ENCODE results near the gene DNAAF2.
"Not testable (repeated sequence)": the region's sequence is repeated elsewhere in the genome, so short reads cannot be mapped to it uniquely, and the experiment has no call there.

The DNAAF2 gene, protein sequence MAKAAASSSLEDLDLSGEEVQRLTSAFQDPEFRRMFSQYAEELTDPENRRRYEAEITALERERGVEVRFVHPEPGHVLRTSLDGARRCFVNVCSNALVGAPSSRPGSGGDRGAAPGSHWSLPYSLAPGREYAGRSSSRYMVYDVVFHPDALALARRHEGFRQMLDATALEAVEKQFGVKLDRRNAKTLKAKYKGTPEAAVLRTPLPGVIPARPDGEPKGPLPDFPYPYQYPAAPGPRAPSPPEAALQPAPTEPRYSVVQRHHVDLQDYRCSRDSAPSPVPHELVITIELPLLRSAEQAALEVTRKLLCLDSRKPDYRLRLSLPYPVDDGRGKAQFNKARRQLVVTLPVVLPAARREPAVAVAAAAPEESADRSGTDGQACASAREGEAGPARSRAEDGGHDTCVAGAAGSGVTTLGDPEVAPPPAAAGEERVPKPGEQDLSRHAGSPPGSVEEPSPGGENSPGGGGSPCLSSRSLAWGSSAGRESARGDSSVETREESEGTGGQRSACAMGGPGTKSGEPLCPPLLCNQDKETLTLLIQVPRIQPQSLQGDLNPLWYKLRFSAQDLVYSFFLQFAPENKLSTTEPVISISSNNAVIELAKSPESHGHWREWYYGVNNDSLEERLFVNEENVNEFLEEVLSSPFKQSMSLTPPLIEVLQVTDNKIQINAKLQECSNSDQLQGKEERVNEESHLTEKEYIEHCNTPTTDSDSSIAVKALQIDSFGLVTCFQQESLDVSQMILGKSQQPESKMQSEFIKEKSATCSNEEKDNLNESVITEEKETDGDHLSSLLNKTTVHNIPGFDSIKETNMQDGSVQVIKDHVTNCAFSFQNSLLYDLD

DNA sequence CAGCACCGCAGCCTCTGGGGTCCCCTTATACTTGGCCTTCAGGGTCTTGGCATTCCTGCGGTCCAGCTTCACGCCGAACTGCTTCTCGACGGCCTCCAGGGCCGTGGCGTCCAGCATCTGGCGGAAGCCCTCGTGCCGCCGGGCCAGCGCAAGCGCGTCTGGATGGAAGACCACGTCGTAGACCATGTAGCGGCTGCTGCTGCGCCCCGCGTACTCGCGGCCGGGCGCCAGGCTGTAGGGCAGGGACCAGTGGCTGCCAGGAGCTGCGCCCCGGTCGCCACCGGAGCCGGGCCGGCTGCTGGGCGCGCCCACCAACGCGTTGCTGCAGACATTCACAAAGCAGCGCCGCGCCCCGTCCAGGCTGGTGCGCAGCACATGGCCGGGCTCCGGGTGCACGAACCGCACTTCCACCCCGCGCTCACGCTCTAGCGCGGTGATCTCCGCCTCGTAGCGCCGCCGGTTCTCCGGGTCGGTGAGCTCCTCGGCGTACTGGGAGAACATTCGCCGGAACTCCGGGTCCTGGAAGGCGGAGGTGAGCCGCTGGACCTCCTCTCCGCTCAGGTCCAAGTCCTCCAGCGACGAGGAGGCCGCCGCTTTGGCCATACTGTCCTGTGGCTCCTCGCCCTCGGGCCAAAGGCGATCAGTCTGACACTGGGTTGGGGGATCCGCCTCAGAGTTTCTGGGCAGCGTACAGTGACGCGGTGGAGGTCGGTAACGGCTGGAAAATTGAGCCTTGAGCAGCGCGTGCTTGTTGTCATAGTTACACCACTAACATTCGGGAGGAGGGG, at the start of gene DNAAF2:
DNAAF2 (minus strand) TSS at position 698 of the 788 bp plus-strand sequence; CDS start at position 603, 95 bp downstream.
- DNase-seq, result peak; percentile 57 to 66

DNA sequence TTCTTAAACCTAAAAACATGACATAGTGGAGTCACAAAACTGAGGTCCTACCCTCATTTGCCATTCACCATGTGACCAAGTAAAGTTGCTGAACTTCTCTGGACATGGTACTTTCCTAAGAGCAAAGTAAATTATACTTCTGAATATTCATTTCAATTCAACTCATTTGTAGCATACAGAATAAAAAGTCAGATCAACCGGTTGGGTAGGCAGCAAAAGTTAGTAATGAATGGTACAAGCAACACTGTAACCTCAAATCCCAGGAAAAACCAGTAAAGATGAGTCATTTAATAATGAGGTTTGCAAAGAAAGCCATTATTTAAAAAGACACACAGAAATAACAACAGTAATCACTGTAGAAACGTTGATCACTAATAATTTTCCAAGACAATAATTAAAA, 44.2 kb upstream of the DNAAF2 start:
- DNase-seq, result no peak

DNA sequence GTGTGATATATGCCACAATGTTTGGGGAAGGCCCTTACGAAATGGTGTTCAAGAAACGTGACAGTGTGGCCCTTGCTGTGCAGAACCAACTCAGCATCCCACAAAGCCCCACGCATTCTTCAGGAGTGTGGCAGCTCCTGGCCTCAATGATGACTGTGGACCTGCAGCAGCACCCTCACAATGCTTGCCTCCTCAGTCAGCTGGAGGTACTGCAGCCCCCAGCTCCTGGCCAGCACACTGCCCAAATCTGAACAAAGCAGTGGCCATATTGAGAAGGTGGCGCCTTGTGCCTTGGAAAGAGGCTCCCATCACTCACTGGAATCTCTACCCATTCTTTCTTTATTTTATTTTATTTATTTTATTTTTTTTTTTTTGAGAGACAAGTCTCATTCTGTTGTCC, 42.6 kb upstream of the DNAAF2 start:
- no peak for DNase-seq

DNA sequence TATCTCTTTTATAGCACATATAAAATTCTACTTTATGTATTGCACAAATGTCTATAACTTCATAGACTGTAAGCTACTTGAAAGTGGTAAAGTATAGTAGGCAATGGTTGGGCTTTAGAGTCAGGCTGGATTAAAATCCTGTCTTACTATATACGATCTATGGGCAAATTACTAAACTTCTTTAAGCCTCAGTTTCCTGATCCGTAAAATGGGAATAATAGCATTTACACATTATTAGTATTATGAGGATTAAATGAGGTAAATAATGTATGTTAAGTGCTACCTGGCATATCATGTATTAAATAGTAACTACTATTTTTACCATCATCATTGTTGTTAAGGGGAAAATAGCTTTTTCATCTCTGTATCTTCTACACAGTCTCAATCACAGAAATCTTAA, 38.5 kb upstream of the DNAAF2 start:
- DNase-seq, result no peak

DNA sequence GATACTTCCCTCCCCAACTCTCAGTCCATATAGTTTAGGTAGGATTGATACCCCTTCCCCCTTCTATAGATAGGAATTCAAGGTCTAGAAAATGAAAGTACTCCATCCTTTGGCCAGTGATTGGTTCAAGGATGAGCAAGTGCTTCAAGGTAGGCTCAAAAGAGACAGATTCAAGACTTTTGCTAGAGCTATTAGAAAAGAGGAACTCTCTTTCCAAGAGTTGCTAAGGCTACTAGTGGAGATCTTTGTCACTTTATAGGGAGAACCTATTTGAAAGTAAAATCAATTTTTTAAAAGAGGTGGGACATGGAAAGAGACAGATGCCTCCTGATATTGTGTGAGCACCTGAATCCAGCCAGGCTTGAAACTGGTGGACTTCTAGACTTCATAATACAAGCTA, 35.4 kb upstream of the DNAAF2 start:
- DNase-seq, result no peak

DNA sequence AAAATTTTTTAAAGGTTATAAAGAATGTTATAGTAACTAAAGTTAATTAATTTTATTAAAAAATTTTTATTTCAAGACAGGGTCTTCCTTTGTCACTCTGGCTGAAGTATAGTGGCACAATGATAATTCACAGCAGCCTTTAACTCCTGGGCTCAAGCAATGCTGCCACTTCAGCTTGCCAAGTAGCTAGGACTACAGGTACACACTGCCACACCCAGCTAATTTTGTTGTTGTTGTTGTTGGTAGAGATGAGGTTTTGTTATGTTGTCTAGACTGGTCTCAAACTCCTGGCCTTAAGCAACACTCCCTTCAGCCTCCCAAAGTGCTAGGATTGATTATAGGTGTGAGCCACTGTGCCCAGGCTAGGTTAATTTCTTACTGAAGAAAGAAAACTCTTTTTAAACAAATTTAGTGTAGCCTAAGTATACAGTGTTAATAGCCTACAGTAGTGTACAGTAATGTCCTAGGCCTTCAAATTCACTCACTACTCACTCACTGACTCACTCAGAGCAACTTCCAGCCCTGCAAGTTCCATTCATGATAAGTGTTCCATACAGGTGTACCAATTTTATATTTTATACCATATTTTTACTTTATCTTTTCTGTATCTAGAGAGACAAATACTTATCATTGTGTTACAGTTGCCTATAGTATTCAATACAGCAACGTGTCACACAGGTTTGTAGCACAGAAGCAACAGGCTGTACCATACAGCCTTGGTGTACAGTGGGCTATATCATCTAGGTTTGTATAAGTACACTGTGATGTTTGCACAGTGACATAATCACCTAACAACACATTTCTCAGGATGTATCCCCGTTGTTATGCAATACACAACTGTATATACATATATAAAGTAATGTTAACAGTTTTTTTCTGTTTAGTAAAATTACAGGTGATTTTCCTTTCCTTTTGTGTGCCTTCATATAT, 24.7 kb upstream of the DNAAF2 start:
- no peak for DNase-seq

DNA sequence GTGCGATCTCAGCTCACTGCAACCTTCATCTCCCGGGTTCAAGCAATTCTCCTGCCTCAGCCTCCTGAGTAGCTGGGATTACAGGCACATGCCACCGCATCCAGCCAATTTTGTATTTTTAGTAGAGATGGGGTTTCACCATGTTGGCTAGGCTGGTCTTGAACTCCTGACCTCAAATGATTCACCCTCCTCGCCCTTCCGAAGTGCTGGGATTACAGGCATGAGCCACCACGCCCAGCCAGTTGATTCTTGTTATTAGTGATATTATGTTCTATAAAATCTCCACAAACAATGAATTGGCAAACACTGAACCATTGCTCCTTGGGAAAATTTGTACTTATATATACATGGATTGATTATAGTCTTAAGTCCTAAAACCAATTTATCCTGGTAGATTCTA, 22.5 kb upstream of the DNAAF2 start:
- not testable (repeated sequence) for DNase-seq

DNA sequence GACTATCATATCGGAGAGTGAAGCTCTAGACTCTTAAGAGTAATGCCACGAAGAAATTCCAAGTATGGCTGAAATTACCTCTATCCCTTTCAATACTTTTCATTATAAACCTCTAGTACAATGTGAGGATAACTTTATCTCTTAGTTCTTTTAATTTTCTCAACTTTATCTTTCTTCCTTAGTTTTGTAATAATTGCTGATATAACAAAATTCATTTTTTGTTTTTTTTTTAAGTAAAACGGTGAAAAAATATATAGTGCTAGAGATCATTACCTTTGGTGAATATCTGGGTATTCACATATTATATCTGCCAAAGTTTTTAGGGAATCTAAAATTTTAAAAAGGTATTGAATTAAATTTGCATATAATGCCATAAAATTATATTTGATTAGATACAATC, 19.5 kb upstream of the DNAAF2 start:
- DNase-seq, result no peak

DNA sequence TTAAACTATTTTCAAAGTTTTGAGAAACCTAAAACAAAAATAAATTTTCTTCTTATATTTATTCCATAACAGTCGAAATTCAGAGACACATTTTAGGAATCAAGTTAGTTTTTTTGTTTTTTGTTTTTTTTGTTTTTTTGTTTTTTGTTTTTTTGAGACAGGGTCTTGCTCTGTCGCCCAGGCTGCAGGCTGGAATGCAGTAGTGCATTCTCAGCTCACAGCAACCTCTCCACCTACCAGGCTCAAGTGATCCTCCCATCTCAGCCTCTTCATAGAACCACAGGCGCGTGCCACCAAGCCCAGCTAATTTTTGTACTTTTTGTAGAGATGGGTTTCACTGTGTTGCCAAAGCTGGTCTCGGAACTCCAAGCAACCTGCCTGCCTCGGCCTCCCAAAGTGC, 18.5 kb upstream of the DNAAF2 start:
- no peak for DNase-seq

DNA sequence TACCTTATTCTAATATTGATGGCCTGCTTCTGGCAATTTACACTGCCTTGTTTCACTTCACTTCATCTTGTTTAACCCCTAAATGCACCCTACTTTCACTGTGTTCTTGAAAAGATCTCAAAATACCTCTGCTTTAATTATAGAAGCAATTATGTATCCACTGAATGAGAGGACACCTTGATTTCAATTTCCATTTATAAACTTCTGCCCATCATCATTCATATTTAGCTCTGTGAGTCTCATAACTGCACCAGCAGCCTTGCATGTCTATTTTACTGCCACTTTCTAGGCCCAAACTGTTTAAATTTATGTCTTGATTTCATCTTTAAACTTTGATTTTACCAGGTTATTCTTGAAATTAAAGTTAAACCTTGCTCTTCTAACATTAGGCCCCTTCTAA, 7.1 kb upstream of the DNAAF2 start:
- no peak for DNase-seq

DNA sequence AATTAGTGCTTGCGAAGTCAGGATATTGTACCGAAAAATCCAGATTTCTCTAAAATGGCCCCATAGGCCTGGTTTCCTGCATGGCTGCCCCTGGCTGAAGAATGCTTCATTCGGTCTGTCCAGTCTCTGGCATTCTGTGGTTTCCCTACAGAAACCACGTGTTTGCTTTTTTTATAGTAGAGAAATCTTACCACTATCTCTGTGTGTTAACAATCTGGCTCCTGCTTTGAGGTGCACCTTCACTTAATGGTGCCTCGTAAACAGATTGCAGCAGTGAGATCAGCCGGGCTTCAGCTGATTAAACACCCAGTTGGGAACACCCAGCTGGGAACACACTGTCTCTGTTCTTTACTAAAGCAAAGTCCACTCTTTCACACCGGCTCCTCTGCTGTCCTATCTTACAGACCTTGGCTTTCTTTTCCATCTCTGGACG, 6.7 kb upstream of the DNAAF2 start:
- DNase-seq, result no peak

DNA sequence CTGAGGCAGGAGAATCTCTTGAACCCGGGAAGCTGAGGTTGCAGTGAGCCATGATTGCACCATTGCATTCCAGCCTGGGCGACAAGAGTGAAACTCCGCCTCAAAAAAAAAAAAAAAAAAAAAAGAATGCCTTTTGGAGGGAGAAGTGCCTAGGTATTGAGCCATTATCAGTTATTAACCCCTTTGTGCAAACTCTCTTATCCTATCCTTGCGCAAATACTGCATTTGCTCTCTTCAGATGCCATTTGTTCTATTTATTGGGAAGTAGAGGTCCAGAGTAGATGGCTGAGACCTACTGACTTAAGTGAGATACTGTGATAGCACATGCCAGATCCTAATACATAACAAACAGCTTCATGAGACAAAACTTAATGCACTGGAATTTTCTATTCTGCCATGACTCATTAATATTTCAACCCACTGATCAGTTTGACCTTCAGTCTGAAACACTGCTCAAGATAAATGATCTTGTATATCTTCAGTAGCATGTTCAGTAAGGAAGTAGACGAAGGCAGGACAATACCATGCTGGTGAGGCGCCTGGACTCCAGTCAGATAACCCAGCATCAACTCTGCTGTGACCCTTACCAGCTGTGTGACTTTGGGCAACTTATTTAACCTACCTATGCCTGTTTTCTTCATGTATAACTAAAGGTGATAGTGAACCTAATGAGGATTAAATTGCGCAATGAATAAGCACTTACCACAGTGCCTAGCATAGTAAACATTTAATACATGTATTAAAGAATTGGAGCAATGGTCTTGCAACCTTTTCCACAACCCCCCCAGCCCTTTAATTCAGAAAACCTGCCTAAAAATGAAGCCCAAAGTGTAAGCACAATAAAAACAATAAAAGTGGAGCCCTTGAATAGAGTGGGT, 5.7 kb upstream of the DNAAF2 start:
- DNase-seq, result no peak

DNA sequence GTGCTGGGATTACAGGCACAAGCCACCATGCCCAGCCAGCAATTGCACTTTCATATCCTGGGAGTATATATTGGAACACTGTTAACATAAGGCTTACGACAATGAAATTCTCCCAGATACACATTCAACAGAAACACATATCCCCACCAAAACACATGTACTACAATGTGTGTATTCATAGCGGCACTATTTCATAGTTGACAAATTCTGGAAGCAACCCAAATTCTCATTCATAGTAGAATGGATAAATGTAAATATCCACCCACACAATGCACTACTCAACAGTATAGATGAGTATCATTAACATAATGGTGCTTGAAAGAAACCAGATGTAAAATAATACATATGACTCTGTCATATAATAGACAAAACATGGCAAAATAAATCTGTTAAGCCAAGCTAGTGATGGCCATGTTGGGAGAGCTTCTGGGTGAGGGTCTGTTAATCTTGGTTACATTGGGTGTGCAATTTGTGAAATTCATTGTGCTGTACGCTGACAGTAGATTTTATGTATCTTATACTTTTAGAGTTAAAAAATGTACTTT, 2.6 kb upstream of the DNAAF2 start:
- DNase-seq, result no peak

DNA sequence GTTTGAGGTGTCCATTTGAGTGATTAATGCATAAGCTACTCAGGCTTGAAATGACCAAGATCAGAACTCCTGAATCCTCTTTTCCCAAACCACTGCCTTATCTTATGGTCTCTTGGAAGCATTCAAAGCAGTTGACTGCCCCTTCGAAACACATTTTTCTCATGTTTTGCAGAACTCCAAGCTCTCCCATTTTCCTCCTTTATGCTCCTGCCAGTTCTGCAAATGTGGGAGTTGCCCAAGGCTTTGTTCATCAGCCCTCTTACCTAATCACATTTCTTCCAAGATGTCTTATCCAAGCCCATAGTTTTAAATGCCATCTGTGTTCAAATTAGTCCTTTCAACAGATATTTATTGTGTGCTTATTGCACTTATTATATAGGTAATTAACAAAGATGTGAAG, 1.8 kb upstream of the DNAAF2 start:
- DNase-seq, result no peak

DNA sequence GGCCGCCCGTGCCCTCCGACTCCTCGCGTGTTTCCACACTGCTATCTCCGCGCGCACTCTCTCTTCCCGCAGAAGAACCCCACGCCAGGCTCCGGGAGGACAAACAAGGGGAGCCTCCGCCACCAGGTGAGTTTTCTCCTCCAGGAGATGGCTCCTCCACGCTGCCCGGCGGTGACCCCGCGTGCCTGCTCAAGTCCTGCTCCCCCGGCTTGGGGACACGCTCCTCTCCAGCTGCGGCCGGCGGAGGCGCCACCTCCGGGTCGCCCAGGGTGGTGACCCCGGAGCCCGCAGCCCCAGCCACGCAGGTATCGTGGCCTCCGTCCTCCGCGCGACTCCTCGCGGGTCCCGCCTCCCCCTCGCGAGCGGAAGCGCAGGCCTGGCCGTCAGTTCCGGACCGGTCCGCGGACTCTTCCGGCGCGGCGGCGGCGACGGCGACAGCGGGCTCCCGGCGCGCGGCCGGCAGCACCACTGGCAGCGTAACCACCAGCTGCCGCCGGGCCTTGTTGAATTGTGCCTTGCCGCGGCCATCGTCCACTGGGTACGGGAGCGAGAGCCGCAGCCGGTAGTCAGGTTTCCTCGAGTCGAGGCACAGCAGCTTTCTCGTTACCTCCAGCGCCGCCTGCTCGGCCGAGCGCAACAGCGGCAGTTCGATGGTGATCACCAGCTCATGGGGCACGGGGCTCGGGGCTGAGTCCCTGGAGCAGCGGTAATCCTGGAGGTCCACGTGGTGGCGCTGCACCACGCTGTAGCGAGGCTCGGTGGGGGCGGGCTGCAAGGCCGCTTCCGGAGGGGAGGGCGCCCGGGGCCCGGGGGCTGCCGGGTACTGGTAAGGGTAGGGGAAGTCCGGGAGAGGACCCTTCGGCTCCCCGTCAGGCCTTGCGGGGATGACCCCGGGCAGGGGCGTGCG, 1.2 kb downstream of the DNAAF2 start:
- peak; percentile 95 for DNase-seq

DNA sequence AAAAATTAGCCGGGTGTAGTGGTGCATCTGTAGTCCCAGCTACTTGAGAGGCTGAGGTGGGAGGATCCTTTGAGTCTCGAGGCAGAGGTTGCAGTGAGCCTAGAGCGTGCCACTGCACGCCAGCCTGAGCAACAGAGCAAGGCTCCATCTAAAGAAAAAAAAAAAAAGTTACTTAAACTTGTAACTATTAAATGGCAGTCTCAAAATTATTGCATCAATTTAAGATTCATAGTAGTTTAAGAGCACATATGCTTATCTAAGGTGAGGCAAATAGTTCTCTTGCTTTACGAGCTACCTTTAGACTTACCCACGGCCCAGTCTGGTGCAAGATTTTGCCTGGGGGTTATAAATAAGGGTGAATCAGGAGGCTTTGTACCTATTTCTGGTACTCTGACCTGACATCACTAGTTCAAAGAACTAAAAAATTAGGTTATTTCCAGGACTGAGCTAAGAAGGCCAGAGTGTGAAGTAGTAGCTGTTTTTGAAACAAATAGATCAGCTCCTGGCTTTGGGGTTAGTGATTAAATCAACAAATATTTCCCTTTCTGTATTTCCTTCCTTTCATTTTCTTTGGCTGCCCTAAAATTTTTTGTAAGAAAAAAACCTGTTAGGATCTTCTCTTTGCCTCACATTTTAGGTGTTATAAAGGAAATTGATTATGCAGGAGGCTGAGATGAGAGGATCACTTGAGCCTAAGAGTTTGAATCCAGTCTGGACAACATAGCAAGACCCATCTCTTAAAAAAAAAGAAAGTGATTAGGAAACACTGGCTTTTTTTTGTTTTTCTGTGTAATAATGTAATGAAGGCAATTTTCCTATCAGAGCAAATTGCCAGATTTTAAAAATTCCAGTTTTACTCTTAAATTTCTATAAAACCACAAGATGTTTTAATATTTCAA, 10.9 kb downstream of the DNAAF2 start:
- no peak for DNase-seq

DNA sequence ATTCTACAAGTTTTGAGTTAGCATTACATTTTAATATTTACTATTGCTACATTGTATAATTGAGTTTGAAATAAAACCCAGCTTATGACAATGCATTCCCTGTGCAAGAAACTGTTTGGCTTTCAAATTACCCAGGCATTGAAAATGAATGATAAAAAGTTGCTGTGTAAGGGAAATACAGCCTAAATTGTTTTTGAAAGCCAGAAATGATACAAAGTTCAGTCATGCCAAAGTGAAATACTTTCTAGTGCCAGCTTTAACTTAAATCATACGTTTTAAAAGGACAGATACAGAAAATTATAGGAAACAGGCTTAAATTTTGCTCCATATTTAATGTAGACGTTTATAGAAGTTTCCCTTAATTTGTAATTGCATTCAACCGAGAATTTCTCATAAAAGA, 11.7 kb downstream of the DNAAF2 start:
- DNase-seq, result no peak

DNA sequence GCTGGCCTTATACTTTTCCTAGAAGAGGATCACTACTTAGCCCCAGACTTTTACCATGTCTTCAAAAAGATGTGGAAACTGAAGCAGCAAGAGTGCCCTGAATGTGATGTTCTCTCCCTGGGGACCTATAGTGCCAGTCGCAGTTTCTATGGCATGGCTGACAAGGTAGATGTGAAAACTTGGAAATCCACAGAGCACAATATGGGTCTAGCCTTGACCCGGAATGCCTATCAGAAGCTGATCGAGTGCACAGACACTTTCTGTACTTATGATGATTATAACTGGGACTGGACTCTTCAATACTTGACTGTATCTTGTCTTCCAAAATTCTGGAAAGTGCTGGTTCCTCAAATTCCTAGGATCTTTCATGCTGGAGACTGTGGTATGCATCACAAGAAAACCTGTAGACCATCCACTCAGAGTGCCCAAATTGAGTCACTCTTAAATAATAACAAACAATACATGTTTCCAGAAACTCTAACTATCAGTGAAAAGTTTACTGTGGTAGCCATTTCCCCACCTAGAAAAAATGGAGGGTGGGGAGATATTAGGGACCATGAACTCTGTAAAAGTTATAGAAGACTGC, 12.9 kb downstream of the DNAAF2 start:
- no peak for DNase-seq

Measured in activated CD4-positive, alpha-beta T cell treated with anti-CD3 and anti-CD28 coated beads, Interleukin-2, amount 50 U/mL, for 48 hours (primary cell).